WTC11 (cell line): ENCODE results near the gene HPN. TPM values are rescaled to one million over a fixed set of nuclear protein-coding genes. Genes with fewer than 3 reads are reported as not detected.
"Not testable (repeated sequence)": the region's sequence is repeated elsewhere in the genome, so short reads cannot be mapped to it uniquely, and the experiment has no call there.

Source experiments
- ATAC-seq: fragments of 200-7000 bp; cut with Tn5 transposase; 2 replicates; pipeline ENCODE4 v1.10.0; 2021; ENCODE audit warnings: mild to moderate bottlenecking, moderate library complexity
- CTCF ChIA-PET: fragments of 300-600 bp; sonication (Branson Sonifier 250); formaldehyde crosslinking; loops from one replicate; lab custom pipeline; 2021; ENCODE audit warnings: antibody characterized with exemption; lab: Charles Lee
- POLR2A ChIA-PET: fragments of 350-600 bp; sonication (Branson Sonifier 250); formaldehyde crosslinking; loops from one replicate; lab custom pipeline; 2021; ENCODE audit warnings: antibody characterized with exemption; lab: Charles Lee
- DNase-seq: peaks from one replicate; pipeline ENCODE4 v3.0.0; 2021; ENCODE audit warnings: low spot score
- H3K27ac Mint-ChIP-seq: 2 replicates; pipeline ENCODE4 v1.8.0; 2021; ENCODE audit warnings: mixed read lengths
- H3K27me3 Mint-ChIP-seq: 2 replicates; pipeline ENCODE4 v1.8.0; 2021; ENCODE audit warnings: low read depth, mild to moderate bottlenecking, moderate library complexity, mixed read lengths
- H3K36me3 Mint-ChIP-seq: 2 replicates; pipeline ENCODE4 v1.8.0; 2021; ENCODE audit warnings: mixed read lengths
- H3K4me1 Mint-ChIP-seq: 2 replicates; pipeline ENCODE4 v1.8.0; 2022; ENCODE audit warnings: mixed read lengths
- H3K4me3 Mint-ChIP-seq: 2 replicates; pipeline ENCODE4 v1.8.0; 2021; ENCODE audit warnings: mild to moderate bottlenecking, moderate library complexity, mixed read lengths
- H3K9me3 Mint-ChIP-seq: 2 replicates; pipeline ENCODE4 v1.8.0; 2021; ENCODE audit warnings: mixed read lengths
- ATF2 ChIP-seq: sonication (generic); formaldehyde crosslinking; IDR thresholded peaks from 2 replicates; pipeline ENCODE4 v1.8.1; 2022; ENCODE audit warnings: low read depth, missing genetic modification reagents, borderline replicate concordance
- CBFB ChIP-seq: sonication (generic); formaldehyde crosslinking; IDR thresholded peaks from 2 replicates; pipeline ENCODE4 v1.8.1; 2022; ENCODE audit warnings: mild to moderate bottlenecking, low read depth, missing genetic modification reagents
- EMX1 ChIP-seq: fragments of 250-450 bp; sonication (Bioruptor Pico); IDR thresholded peaks from 2 replicates; pipeline ENCODE4 v1.8.0; 2021; ENCODE audit warnings: mild to moderate bottlenecking
- ETV6 ChIP-seq: sonication (generic); formaldehyde crosslinking; IDR thresholded peaks from 2 replicates; pipeline ENCODE4 v1.8.1; 2022; ENCODE audit warnings: mild to moderate bottlenecking, missing genetic modification reagents
- GTF2I ChIP-seq: fragments of 250-450 bp; sonication (Bioruptor Pico); conservative IDR thresholded peaks from 2 replicates; pipeline ENCODE4 v1.4.0; 2021; ENCODE audit warnings: mild to moderate bottlenecking
- HMGA2 ChIP-seq: fragments of 250-450 bp; sonication (Bioruptor Pico); IDR thresholded peaks from 2 replicates; pipeline ENCODE4 v1.4.0; 2021; ENCODE audit warnings: mild to moderate bottlenecking, moderate library complexity
- JAZF1 ChIP-seq: fragments of 250-450 bp; sonication (Bioruptor Pico); IDR thresholded peaks from 2 replicates; pipeline ENCODE4 v1.9.0; 2021; ENCODE audit warnings: moderate library complexity, mild to moderate bottlenecking, inconsistent platforms
- MAX ChIP-seq: sonication (generic); formaldehyde crosslinking; IDR thresholded peaks from 2 replicates; pipeline ENCODE4 v1.8.0; 2022; ENCODE audit warnings: mild to moderate bottlenecking, missing genetic modification reagents
- MYBL2 ChIP-seq: sonication (generic); formaldehyde crosslinking; IDR thresholded peaks from 2 replicates; pipeline ENCODE4 v1.8.1; 2023; ENCODE audit warnings: mild to moderate bottlenecking, moderate library complexity, missing genetic modification reagents
- NFATC4 ChIP-seq: fragments of 250-450 bp; sonication (Bioruptor Pico); IDR thresholded peaks from 2 replicates; pipeline ENCODE4 v1.9.0; 2021; ENCODE audit warnings: mild to moderate bottlenecking
- NFE2L1 ChIP-seq: sonication (generic); formaldehyde crosslinking; IDR thresholded peaks from 2 replicates; pipeline ENCODE4 v1.8.1; 2023; ENCODE audit warnings: missing genetic modification reagents
- ZMAT4 ChIP-seq: fragments of 250-450 bp; sonication (Bioruptor Pico); IDR thresholded peaks from 2 replicates; pipeline ENCODE4 v1.9.0; 2021; ENCODE audit warnings: mild to moderate bottlenecking
- ZNF121 ChIP-seq: sonication (generic); formaldehyde crosslinking; IDR thresholded peaks from 2 replicates; pipeline ENCODE4 v1.8.0; 2023; ENCODE audit warnings: missing genetic modification reagents
- total RNA-seq: library from RNA; stranded (reverse); gene quantifications from 3 replicates; pipeline ENCODE4 v1.2.3, GENCODE V29; 2021
- TF ChIP-seq, protein P1 (sequence below): sonication (generic); formaldehyde crosslinking; IDR thresholded peaks from 2 replicates; pipeline ENCODE4 v1.8.1; 2023; ENCODE audit warnings: mild to moderate bottlenecking, missing genetic modification reagents, moderate library complexity
- TF ChIP-seq, protein P2 (sequence below): sonication (generic); formaldehyde crosslinking; IDR thresholded peaks from 2 replicates; pipeline ENCODE4 v1.8.1; 2022; ENCODE audit warnings: missing genetic modification reagents, borderline replicate concordance

The HPN gene
- total RNA-seq, 1 experiment from 2014 or later = 20.8 TPM

DNA sequence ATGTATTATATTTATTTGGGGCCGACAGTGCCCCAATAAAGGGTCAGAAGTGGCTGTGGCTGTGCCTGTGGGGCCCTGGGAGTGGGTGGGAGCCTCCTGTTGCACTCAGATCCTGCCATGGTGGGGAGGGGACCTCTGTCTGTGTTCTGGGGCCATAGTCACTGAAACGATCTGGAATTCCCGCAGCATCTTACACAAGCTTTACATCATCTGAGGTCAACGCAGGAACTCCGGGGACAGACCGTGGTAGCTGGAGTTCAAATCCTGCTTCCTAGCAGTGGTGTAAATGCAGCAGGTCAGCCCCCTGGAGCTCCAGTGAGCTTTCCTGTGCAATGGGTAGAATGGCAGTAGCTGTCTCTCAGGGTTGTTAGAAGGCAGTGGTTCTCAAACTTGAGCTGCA, 15.1 kb upstream of the HPN start:
- TF ChIP-seq MYBL2 (CRISPR knock-in tag) = no peak
- no peak for TF ChIP-seq ETV6 (CRISPR knock-in tag)
- TF ChIP-seq CBFB (CRISPR knock-in tag) = no peak
- no peak for TF ChIP-seq NFE2L1 (CRISPR knock-in tag)
- TF ChIP-seq NFATC4 (CRISPR knock-in tag) = no peak
- no peak for TF ChIP-seq ATF2
- TF ChIP-seq, protein P1, sequence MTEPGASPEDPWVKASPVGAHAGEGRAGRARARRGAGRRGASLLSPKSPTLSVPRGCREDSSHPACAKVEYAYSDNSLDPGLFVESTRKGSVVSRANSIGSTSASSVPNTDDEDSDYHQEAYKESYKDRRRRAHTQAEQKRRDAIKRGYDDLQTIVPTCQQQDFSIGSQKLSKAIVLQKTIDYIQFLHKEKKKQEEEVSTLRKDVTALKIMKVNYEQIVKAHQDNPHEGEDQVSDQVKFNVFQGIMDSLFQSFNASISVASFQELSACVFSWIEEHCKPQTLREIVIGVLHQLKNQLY (CRISPR knock-in tag) = no peak
- TF ChIP-seq, protein P2, sequence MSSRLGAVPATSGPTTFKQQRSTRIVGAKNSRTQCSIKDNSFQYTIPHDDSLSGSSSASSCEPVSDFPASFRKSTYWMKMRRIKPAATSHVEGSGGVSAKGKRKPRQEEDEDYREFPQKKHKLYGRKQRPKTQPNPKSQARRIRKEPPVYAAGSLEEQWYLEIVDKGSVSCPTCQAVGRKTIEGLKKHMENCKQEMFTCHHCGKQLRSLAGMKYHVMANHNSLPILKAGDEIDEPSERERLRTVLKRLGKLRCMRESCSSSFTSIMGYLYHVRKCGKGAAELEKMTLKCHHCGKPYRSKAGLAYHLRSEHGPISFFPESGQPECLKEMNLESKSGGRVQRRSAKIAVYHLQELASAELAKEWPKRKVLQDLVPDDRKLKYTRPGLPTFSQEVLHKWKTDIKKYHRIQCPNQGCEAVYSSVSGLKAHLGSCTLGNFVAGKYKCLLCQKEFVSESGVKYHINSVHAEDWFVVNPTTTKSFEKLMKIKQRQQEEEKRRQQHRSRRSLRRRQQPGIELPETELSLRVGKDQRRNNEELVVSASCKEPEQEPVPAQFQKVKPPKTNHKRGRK (CRISPR knock-in tag) = no peak
- no peak for TF ChIP-seq HMGA2 (CRISPR knock-in tag)
- no peak for TF ChIP-seq ZMAT4 (CRISPR knock-in tag)
- no peak for TF ChIP-seq EMX1
- H3K4me3 Mint-ChIP-seq = no peak overlapping the region
- peaks cover 3% of the 10 kb centered on the region for H3K4me1 Mint-ChIP-seq
- peaks cover 52% of the 10 kb centered on the region for H3K36me3 Mint-ChIP-seq
- H3K9me3 Mint-ChIP-seq = no peaks in the 10 kb centered on the region
- peaks cover 14% of the 10 kb centered on the region for H3K27me3 Mint-ChIP-seq
- CTCF ChIA-PET = interaction anchor here (1.5 to 1.9 kb wide), 2 partner anchors 18 to 51 kb away, joined by 5 to 10 read pairs; no protein-coding TSS in a partner anchor
- no peak overlapping the region for H3K27ac Mint-ChIP-seq
- DNase-seq (no peak), ATAC-seq (no peak)
- POLR2A ChIA-PET = no interaction called here

- DNase-seq (no peak), ATAC-seq (no peak)
- H3K4me1 Mint-ChIP-seq = peaks cover 6% of the 10 kb centered on the region
- CTCF ChIA-PET = interaction anchor here (1.5 to 1.9 kb wide), 2 partner anchors 17 to 52 kb away, joined by 5 to 10 read pairs; no protein-coding TSS in a partner anchor
- H3K9me3 Mint-ChIP-seq = no peaks in the 10 kb centered on the region
- peaks cover 50% of the 10 kb centered on the region for H3K36me3 Mint-ChIP-seq
- H3K4me3 Mint-ChIP-seq = no peak overlapping the region
- no peak overlapping the region for H3K27ac Mint-ChIP-seq
- POLR2A ChIA-PET = no interaction called here
- TF ChIP-seq ZNF121 (peak; percentile 83), GTF2I (CRISPR knock-in tag) (no peak)
- peaks cover 20% of the 10 kb centered on the region for H3K27me3 Mint-ChIP-seq
Measured at GRCh38 chr19:35027009-35027408, 14.5 kb upstream of the HPN start.

DNA sequence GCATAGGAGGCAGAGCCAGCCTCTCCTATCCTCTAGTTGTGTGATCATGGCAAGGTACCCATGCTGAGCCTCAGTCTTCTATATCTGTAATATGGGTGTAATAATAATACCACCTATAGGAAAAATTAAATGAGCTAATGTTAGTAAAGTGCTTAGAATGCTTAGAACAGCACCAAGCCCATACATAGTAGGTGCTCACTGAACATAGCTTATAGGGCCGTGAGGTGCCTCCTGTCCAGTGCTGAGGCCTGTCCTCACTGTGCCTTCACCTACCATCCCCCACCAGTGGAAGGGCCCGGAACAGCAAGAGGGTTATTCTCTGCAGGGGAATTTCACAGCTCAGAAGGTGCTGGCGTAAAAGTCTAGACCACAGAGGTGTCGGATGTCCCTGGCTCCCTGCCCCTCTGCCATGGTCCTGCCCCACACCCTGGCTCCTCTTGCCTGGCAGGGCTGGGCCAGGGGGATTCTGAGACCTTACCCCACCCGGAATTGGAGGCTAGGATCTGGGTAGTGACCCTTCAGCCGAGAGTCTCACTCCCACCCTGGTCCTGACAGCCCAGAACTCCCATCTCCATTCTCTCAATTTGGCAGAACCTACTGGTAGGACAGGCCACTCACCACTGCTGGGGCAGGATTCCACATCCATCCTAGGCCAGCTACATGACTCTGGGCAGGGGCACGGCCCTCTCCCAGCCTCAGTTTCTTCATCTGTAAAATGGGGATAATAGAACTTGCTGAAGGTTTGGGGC, 13.5 kb upstream of the HPN start:
- peak overlapping the region; percentile 65; the same call in 1 of the 2 replicates for H3K27ac Mint-ChIP-seq

DNA sequence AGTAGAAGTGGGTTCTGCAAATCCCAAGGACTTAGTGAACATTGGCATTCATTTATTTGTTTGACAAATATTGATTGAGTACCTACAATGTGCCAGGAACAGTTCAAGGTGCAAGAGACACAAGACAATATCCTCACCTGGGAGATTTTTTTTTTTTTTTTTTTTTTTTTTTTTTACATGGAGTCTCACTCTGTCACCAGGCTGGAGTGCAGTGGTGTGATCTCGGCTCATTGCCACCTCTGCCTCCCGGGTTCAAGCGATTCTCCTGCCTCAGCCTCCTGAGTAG, 13.0 kb upstream of the HPN start:
- POLR2A ChIA-PET, H3K9me3 Mint-ChIP-seq, ATAC-seq, H3K4me1 Mint-ChIP-seq, DNase-seq: not testable (repeated sequence)
- peaks cover 40% of the 10 kb centered on the region for H3K36me3 Mint-ChIP-seq
- H3K27ac Mint-ChIP-seq = peak overlapping the region; percentile 65; the same call in 1 of the 2 replicates
- H3K4me3 Mint-ChIP-seq = peak overlapping the region; percentile 10; the same call in 1 of the 2 replicates
- H3K27me3 Mint-ChIP-seq = peaks cover 35% of the 10 kb centered on the region
- CTCF ChIA-PET = interaction anchor here (1.1 to 1.7 kb wide), 2 partner anchors 16 kb away, joined by 3 to 8 read pairs; no protein-coding TSS in a partner anchor

More for the DNA sequence above, 13.5 kb upstream of the HPN start:
- peaks cover 30% of the 10 kb centered on the region for H3K27me3 Mint-ChIP-seq
- H3K9me3 Mint-ChIP-seq = no peaks in the 10 kb centered on the region
- CTCF ChIA-PET = interaction anchor here (0.5 to 1.9 kb wide), 4 partner anchors 16 to 526 kb away, joined by 3 to 8 read pairs (median 4); no protein-coding TSS in a partner anchor
- DNase-seq (no peak), ATAC-seq (no peak)
- H3K4me1 Mint-ChIP-seq = peaks cover 8% of the 10 kb centered on the region
- POLR2A ChIA-PET = no interaction called here
- H3K36me3 Mint-ChIP-seq = peaks cover 44% of the 10 kb centered on the region
- no peak for TF ChIP-seq JAZF1 (CRISPR knock-in tag)
- 0 out of 2 replicates have a peak, but pooled peaks have one; percentile 24 for TF ChIP-seq MAX
- peak overlapping the region; percentile 10; the same call in 1 of the 2 replicates for H3K4me3 Mint-ChIP-seq
